ENCODE results near the gene ETFBKMT. TPM values are rescaled to one million over a fixed set of nuclear protein-coding genes. Genes with fewer than 3 reads are reported as not detected.

The ETFBKMT gene
- total RNA-seq, 1 experiment from 2014 or later = 2.4 TPM

DNA sequence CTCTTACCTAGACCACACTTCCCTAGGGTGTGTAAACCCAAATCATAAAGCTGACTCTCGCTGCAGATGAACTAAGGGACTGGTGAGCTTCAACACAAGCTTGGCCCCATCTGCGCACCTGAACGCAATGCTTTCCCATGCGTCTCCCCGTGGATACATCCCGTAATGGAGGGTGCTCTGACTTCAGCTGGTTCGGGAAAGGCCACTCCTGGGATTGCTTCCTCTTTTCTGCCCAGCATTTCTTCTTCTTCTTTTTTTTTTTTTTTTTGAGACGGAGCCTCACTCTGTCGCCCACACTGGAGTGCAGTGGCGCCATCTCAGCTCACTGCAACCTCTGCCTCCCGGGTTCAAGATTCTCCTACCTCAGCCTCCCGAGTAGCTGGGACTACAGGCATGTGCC is 27.7 kb upstream of the ETFBKMT start:
- H2AFZ ChIP-seq = no peak overlapping the region
- H3K27me3 ChIP-seq (ENCODE audit: insufficient read depth, low read depth) = no peaks in the 10 kb centered on the region
- BruUV-seq (replicated peaks) = no TSS peak
- H3K4me2 ChIP-seq = no peak overlapping the region
- H3K79me2 ChIP-seq (ENCODE audit: low read depth) = no peaks in the 10 kb centered on the region
- no peaks in the 10 kb centered on the region for H4K20me1 ChIP-seq (ENCODE audit: insufficient read depth)
- H3F3A ChIP-seq (ENCODE audit: insufficient read depth, low read depth) = no peaks in the 10 kb centered on the region
- no peaks in the 10 kb centered on the region for H3K36me3 ChIP-seq (ENCODE audit: low read depth)
- POLR2A ChIA-PET (ENCODE audit: unreplicated experiment) = no interaction called here
- intact Hi-C loops (cut with micrococcal nuclease; ENCODE audit: unreplicated experiment) = no loop called here
- H3K4me3 ChIP-seq = no peak overlapping the region
- no peaks in the 10 kb centered on the region for H3K9me2 ChIP-seq (ENCODE audit: insufficient read depth)
- no peaks in the 10 kb centered on the region for H3K9me3 ChIP-seq (ENCODE audit: insufficient read depth, low read depth)
- CTCF ChIA-PET = no interaction called here
- H3K4me1 ChIP-seq (replicated peaks; ENCODE audit: insufficient read depth) = no peaks in the 10 kb centered on the region
- no peak for DNase-seq
- TF ChIP-seq EZH2 (IDR thresholded peaks at IDR 0.05; ENCODE audit: low read depth) = no peak
- TF ChIP-seq, protein P1, sequence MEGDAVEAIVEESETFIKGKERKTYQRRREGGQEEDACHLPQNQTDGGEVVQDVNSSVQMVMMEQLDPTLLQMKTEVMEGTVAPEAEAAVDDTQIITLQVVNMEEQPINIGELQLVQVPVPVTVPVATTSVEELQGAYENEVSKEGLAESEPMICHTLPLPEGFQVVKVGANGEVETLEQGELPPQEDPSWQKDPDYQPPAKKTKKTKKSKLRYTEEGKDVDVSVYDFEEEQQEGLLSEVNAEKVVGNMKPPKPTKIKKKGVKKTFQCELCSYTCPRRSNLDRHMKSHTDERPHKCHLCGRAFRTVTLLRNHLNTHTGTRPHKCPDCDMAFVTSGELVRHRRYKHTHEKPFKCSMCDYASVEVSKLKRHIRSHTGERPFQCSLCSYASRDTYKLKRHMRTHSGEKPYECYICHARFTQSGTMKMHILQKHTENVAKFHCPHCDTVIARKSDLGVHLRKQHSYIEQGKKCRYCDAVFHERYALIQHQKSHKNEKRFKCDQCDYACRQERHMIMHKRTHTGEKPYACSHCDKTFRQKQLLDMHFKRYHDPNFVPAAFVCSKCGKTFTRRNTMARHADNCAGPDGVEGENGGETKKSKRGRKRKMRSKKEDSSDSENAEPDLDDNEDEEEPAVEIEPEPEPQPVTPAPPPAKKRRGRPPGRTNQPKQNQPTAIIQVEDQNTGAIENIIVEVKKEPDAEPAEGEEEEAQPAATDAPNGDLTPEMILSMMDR (conservative IDR thresholded peaks at IDR 0.05) = no peak
- H3K27ac ChIP-seq = no peak overlapping the region

DNA sequence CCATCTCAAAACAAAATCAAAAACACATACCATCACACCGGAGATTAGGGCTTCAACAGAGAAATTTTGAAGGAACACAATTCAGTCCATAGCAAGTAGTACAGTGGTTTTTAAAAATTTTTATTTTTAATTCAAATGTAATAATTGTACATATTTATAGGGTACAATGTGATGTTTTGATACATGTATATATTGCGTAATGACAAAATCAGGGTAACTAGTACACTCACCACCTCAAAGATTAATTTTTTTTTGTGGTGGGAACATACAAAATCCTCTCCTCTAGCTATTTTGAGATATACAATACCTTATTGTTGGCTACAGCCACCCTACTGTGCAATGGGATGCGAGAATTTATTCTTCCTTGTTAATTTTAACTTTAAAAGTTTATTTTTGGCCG is 26.0 kb upstream of the ETFBKMT start:
- no peak overlapping the region for H3K27ac ChIP-seq
- POLR2A ChIA-PET (ENCODE audit: unreplicated experiment) = no interaction called here

DNA sequence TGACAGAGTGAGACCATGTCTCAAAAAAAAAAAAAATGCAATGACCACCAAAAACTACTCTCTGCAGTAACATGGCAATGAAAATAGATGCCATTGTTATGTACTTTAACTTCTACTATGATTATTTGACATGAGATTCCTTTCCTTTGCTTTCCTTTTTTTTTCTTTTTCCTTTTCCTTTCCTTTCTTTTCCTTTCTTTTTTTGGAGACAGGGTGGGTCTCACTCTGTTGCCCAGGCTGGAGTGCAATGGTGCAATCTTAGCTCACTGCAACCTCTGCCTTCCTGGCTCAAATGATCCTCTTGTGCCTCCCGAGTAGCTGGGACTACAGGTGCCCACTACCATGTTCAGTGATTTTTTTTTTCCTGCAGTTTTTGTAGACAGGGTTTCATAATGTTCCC is 24.9 kb upstream of the ETFBKMT start:
- POLR2A ChIA-PET (ENCODE audit: unreplicated experiment) = no interaction called here
- no peaks in the 10 kb centered on the region for H3K9me3 ChIP-seq (ENCODE audit: insufficient read depth, low read depth)
- no peaks in the 10 kb centered on the region for H3K36me3 ChIP-seq (ENCODE audit: low read depth)
- no peak overlapping the region for H3K4me2 ChIP-seq
- no peak for DNase-seq
- H2AFZ ChIP-seq = no peak overlapping the region
- TF ChIP-seq EZH2 (IDR thresholded peaks at IDR 0.05; ENCODE audit: low read depth) = no peak
- TF ChIP-seq, protein P1 (conservative IDR thresholded peaks at IDR 0.05) = no peak
- no peaks in the 10 kb centered on the region for H3K27me3 ChIP-seq (ENCODE audit: insufficient read depth, low read depth)
- no peak overlapping the region for H3K4me3 ChIP-seq
- intact Hi-C loops (cut with micrococcal nuclease; ENCODE audit: unreplicated experiment) = no loop called here
- H3F3A ChIP-seq (ENCODE audit: insufficient read depth, low read depth) = no peaks in the 10 kb centered on the region
- H3K27ac ChIP-seq = no peak overlapping the region
- no peaks in the 10 kb centered on the region for H3K4me1 ChIP-seq (replicated peaks; ENCODE audit: insufficient read depth)
- BruUV-seq (replicated peaks) = no TSS peak
- no peaks in the 10 kb centered on the region for H4K20me1 ChIP-seq (ENCODE audit: insufficient read depth)
- CTCF ChIA-PET = interaction anchor here (0.7 to 1.3 kb wide), 2 partner anchors 363 to 787 kb away, joined by 3 read pairs; no protein-coding TSS in a partner anchor
- no peaks in the 10 kb centered on the region for H3K79me2 ChIP-seq (ENCODE audit: low read depth)
- H3K9me2 ChIP-seq (ENCODE audit: insufficient read depth) = no peaks in the 10 kb centered on the region

More for the DNA sequence above, 26.0 kb upstream of the ETFBKMT start:
- no TSS peak for BruUV-seq (replicated peaks)
- intact Hi-C loops (cut with micrococcal nuclease; ENCODE audit: unreplicated experiment) = no loop called here
- Histone ChIP-seq H3K9me2 (ENCODE audit: insufficient read depth) (no peaks in the 10 kb centered on the region), H3K9me3 (ENCODE audit: insufficient read depth, low read depth) (no peaks in the 10 kb centered on the region), H3K4me2 (no peak overlapping the region), H3F3A (ENCODE audit: insufficient read depth, low read depth) (no peaks in the 10 kb centered on the region), H3K79me2 (ENCODE audit: low read depth) (no peaks in the 10 kb centered on the region), H3K4me1 (replicated peaks; ENCODE audit: insufficient read depth) (no peaks in the 10 kb centered on the region), H3K27me3 (ENCODE audit: insufficient read depth, low read depth) (no peaks in the 10 kb centered on the region), H3K36me3 (ENCODE audit: low read depth) (no peaks in the 10 kb centered on the region), H4K20me1 (ENCODE audit: insufficient read depth) (no peaks in the 10 kb centered on the region), H3K4me3 (no peak overlapping the region), H2AFZ (no peak overlapping the region)
- CTCF ChIA-PET = no interaction called here
- TF ChIP-seq, protein P1 (conservative IDR thresholded peaks at IDR 0.05) = no peak
- no peak for TF ChIP-seq EZH2 (IDR thresholded peaks at IDR 0.05; ENCODE audit: low read depth)
- DNase-seq = no peak
